Neural cell (in vitro differentiated cells): Measurements from ENCODE around the gene ZNF211. TPM values are rescaled to one million over a fixed set of nuclear protein-coding genes. Genes with fewer than 3 reads are reported as not detected.

Experiments used
- H2AFZ ChIP-seq: fragments of 200-600, 300-800 bp; sonication (generic), shearing (Covaris generic); 2 replicates; pipeline ENCODE4 v1.6.0; 2014; ENCODE audit warnings: low read depth, mild to moderate bottlenecking, antibody characterized with exemption, low read length, moderate library complexity
- H3F3A ChIP-seq: fragments of 200-600 bp; shearing (Covaris generic); 2 replicates; pipeline ENCODE4 v1.6.1; 2016; ENCODE audit warnings: mild to moderate bottlenecking, moderate library complexity, mixed read lengths, antibody characterized with exemption, low read length; ENCODE audit not compliant: insufficient read depth, poor library complexity, severe bottlenecking
- H3K27ac ChIP-seq: fragments of 200-600, 300-800 bp; sonication (generic), shearing (Covaris generic); 2 replicates; pipeline ENCODE4 v1.5.1; 2014; ENCODE audit warnings: mild to moderate bottlenecking, low read length, moderate library complexity
- H3K27me3 ChIP-seq: fragments of 300-800, 200-600 bp; sonication (generic), shearing (Covaris generic); 2 replicates; pipeline ENCODE4 v1.6.0; 2014; ENCODE audit warnings: mild to moderate bottlenecking, low read depth, low read length, moderate library complexity; ENCODE audit not compliant: insufficient read depth
- H3K36me3 ChIP-seq: fragments of 300-800, 200-600 bp; sonication (generic), shearing (Covaris generic); 2 replicates; pipeline ENCODE4 v1.5.1; 2014; ENCODE audit warnings: mild to moderate bottlenecking, antibody characterized with exemption, low read length, moderate library complexity; ENCODE audit not compliant: insufficient read depth
- H3K4me2 ChIP-seq: fragments of 300-800, 200-600 bp; sonication (generic), shearing (Covaris generic); 2 replicates; pipeline ENCODE4 v1.6.0; 2014; ENCODE audit warnings: mild to moderate bottlenecking, low read length
- H3K4me3 ChIP-seq: fragments of 300-800, 200-600 bp; sonication (generic), shearing (Covaris generic); 2 replicates; pipeline ENCODE4 v1.5.1; 2014; ENCODE audit warnings: mild to moderate bottlenecking, low read length, moderate library complexity
- H3K79me2 ChIP-seq: fragments of 200-600 bp; shearing (Covaris generic); replicated peaks from 2 replicates; pipeline ENCODE4 v1.6.0; 2014; ENCODE audit warnings: mild to moderate bottlenecking, low read length, moderate library complexity; ENCODE audit not compliant: insufficient read depth
- H3K9ac ChIP-seq: fragments of 300-800, 200-600 bp; sonication (generic), shearing (Covaris generic); 2 replicates; pipeline ENCODE4 v1.6.1; 2016; ENCODE audit warnings: mild to moderate bottlenecking, low read length, mixed read lengths
- H3K9me2 ChIP-seq: fragments of 200-600 bp; shearing (Covaris generic); 2 replicates; pipeline ENCODE4 v1.6.1; 2016; ENCODE audit warnings: mild to moderate bottlenecking, low read length, mixed read lengths; ENCODE audit not compliant: insufficient read depth
- H3K9me3 ChIP-seq: fragments of 200-600, 300-800 bp; sonication (generic), shearing (Covaris generic); 2 replicates; pipeline ENCODE4 v1.6.1; 2016; ENCODE audit warnings: mild to moderate bottlenecking, mixed run types, low read length, moderate library complexity, mixed read lengths
- H4K20me1 ChIP-seq: fragments of 200-600 bp; shearing (Covaris generic); 2 replicates; pipeline ENCODE4 v1.6.1; 2016; ENCODE audit warnings: mild to moderate bottlenecking, mixed run types; ENCODE audit not compliant: insufficient read depth
- CTCF ChIP-seq: fragments of 450-650 bp; IDR thresholded peaks from 2 replicates; pipeline ENCODE4 v1.5.1; 2014; ENCODE audit warnings: antibody characterized with exemption, mild to moderate bottlenecking, moderate library complexity; ENCODE audit not compliant: poor library complexity, severe bottlenecking
- EP300 ChIP-seq: fragments of 450-650 bp; conservative IDR thresholded peaks from 2 replicates; pipeline ENCODE4 v1.6.1; 2014; ENCODE audit warnings: antibody characterized with exemption, mild to moderate bottlenecking, moderate library complexity; ENCODE audit not compliant: poor library complexity, severe bottlenecking
- EZH2 ChIP-seq: fragments of 200-600, 300-800 bp; shearing (Covaris generic), sonication (generic); IDR thresholded peaks from 2 replicates; pipeline ENCODE4 v1.6.1; 2014; ENCODE audit warnings: antibody characterized with exemption, low read length, borderline replicate concordance, mild to moderate bottlenecking; ENCODE audit not compliant: insufficient read depth, poor library complexity, severe bottlenecking
- MXI1 ChIP-seq: fragments of 450-650 bp; conservative IDR thresholded peaks from 2 replicates; pipeline ENCODE4 v1.6.1; 2014; ENCODE audit warnings: antibody characterized with exemption, mild to moderate bottlenecking; ENCODE audit not compliant: poor library complexity, severe bottlenecking
- RAD21 ChIP-seq: fragments of 450-650 bp; conservative IDR thresholded peaks from 2 replicates; pipeline ENCODE4 v1.6.1; 2014; ENCODE audit warnings: antibody characterized with exemption, mild to moderate bottlenecking, moderate library complexity
- REST ChIP-seq: IDR thresholded peaks from 2 replicates; pipeline ENCODE4 v1.6.1; 2012; ENCODE audit warnings: borderline replicate concordance
- SMC3 ChIP-seq: fragments of 450-650 bp; conservative IDR thresholded peaks from 2 replicates; pipeline ENCODE4 v1.6.1; 2014; ENCODE audit warnings: antibody characterized with exemption, mild to moderate bottlenecking, moderate library complexity; ENCODE audit not compliant: poor library complexity
- polyA plus RNA-seq: library from polyadenylated mRNA; depleted of rRNA; stranded (reverse); fragments of >200 nt; gene quantifications from 2 replicates; pipeline ENCODE4 v1.2.3, GENCODE V29; 2014

ZNF211 gene
- polyA plus RNA-seq, 1 donor from 2014 or later = 47.6 TPM

GRCh38 chr19:57687363-57688010, 54.5 kb downstream of the ZNF211 start:
- Histone ChIP-seq H3K79me2 (peaks cover 48% of the 10 kb centered on the region), H3K36me3 (peaks cover 25% of the 10 kb centered on the region), H4K20me1 (no peaks in the 10 kb centered on the region), H3K27me3 (no peaks in the 10 kb centered on the region), H3F3A (no peaks in the 10 kb centered on the region), H3K4me3 (no peak overlapping the region), H2AFZ (no peak overlapping the region), H3K9ac (no peak overlapping the region), H3K4me2 (no peak overlapping the region), H3K9me2 (no peaks in the 10 kb centered on the region), H3K9me3 (peaks cover 17% of the 10 kb centered on the region), H3K27ac (no peak overlapping the region)
- TF ChIP-seq REST = no peak
- no peak for TF ChIP-seq EZH2
- no peak for TF ChIP-seq EP300
- no peak for TF ChIP-seq CTCF
- TF ChIP-seq SMC3 = no peak
- no peak for TF ChIP-seq RAD21

GRCh38 chr19:57688011-57688763, 55.2 kb downstream of the ZNF211 start:
- Histone ChIP-seq H3K9me2 (no peaks in the 10 kb centered on the region), H3K9me3 (peaks cover 17% of the 10 kb centered on the region), H3F3A (no peaks in the 10 kb centered on the region), H2AFZ (no peak overlapping the region), H3K36me3 (peaks cover 25% of the 10 kb centered on the region), H3K27me3 (no peaks in the 10 kb centered on the region), H3K4me2 (no peak overlapping the region), H3K9ac (no peak overlapping the region), H3K4me3 (no peak overlapping the region), H4K20me1 (no peaks in the 10 kb centered on the region), H3K79me2 (peaks cover 41% of the 10 kb centered on the region), H3K27ac (no peak overlapping the region)
- TF ChIP-seq MXI1 (no peak), CTCF (no peak), REST (no peak)
